Fibroblast of peridontal ligament (primary cell): ENCODE results near the gene VAX1.

ENCODE experiments used
- DNase-seq: peaks from one replicate; pipeline ENCODE4 v3.0.0-alpha.2; 2010; ENCODE audit errors: extremely low read depth

The VAX1 gene

DNA sequence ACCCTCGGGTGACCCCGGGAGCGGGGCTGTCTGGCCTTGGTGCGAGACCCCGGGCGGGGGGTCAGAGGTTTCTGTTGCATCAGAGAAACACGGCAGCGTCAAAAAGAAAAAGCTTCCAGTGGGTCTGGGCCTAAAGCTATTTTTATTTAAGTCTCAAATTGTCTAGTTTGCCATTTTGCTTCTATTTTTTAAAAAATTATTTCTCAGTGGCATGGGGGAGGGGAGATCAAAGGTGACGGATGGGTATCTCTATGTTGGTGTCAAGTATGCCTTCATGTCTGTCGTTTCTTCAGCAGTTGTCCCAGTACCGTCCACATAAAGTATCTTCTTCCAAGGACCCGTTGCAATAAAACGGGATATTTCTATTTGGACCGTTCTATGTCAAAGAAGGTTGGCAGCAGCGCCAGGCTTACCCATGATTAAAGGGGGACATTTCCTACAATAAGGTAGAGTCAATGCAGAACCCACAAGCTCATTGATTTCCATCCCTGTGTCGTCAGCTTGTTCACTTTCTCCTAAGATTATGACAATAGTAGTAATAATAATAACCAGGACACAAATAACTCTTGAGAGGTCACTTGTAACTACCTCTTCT lies 26.0 kb upstream of the VAX1 start:
- DNase-seq, result no peak

DNA sequence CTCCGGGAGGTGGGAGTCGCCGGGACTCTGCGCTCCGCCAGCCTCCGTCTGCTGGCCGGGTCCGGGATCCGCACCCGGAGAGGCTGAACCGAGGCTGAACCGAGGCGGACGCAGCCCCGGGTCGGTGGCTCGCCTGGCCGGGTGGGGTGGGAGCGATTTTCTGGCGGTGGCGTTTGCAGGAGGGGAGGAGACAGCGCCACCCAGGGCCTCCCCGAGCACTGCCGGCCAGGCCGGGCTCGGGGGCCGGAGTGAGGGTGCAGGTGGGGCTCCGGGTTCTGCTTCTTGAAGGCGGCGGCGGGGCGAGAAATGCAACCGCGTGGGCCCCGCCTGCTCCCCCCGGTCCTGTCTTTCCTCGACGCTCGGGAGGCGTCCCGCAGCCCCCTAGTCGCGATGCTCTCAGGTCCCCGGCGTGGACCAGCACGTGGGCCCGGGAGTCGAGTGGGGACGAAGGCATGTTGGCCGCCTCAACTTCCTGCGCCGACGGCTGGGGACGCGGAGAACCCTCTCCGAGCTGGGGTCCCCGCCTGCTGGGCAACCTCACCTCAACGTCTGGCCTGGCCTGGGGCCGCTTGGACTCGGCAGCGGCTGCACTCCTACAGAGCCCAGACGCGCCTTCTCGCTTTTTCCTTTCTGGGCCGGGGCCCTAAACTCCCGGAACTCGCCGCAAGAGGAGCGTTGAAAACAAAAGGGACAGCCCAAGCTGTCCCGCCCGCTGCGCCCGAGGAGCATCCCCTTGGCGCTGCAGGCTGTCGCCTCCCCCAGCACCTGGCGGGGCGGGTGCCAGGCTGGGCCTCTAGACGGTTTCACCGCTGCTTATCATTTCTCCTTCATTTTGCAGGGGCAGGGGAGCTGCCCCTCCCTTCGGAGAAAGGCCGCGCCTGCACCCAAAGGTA lies 25.2 kb upstream of the VAX1 start:
- no peak for DNase-seq

DNA sequence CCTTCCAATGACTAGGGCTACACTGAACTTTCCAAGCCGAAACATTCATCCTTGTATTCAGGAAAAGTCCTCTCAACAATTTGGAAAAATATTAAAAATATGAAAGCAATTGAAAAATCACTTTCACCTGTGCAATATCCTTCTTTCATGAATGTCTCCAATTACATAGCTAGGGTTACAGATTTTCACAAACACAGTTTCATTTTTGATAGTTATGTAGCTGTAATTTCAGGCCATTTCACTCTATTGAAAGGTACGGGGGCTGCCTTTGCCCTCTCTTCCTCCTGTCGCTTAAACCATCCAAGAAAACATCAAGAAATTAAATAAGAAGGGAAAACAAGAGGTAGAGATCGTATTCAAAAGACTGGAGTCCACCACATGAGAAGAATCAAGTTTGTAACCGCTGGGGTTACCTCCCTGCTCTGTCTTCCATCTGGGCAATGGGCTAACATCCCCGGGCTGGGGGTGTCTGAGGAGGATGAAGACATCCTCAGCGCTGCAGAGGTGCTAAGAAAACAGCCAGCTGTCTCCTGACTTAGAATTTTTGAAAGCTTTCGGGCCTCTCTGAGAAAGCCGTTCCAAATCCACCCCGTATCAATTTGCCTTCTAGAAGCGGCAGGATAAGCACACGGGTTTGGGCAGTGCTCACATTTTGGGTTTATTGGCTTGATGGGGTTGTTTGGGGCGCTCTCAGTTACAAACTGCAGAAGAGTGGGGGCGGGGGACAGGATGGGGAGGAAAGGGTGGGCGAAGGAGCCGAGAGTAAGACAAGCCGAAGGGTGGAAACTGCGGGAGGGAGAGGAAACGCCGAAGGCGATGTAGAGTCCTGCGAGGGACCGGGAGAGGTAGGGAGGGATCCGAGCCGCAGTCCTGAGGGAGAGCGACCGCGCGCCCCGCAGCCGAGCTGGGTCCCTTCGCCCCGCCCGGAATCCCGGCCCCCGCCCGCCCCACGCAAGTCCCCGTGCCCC lies 24.3 kb upstream of the VAX1 start:
- DNase-seq, result no peak

DNA sequence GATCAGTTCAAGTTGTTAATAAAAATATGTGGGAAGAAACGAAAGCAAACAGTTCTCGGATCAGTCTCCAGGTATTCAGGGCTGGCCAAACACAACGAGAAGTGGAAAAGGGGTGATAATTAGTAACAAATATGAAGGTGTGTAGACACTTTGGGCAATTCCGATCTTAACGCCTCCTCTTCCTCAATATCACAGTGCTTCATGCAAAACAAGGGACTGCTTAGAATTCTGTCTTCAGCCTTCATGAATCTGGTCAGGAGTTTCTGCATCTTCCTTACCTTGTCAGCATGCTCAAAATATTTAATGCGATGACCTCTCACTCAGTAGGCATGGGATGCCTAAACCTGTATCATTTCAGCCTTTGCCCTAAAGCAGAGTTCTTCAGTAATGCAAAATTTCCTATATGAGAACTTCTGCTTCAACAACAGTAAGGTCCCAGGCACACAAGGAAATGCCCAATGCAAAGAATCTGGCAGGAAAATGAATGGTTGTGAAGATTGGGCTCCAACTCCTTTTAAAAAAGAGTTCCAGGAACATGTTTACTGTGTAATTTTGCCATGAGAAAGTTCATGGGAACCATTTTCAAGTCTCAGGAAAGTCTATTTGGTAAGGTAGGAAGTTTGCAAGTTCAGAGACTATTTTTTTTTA lies 23.4 kb upstream of the VAX1 start:
- no peak for DNase-seq

- no peak for DNase-seq
Observed at GRCh38 chr10:117160567-117160966, 22.5 kb upstream of the VAX1 start.

DNA sequence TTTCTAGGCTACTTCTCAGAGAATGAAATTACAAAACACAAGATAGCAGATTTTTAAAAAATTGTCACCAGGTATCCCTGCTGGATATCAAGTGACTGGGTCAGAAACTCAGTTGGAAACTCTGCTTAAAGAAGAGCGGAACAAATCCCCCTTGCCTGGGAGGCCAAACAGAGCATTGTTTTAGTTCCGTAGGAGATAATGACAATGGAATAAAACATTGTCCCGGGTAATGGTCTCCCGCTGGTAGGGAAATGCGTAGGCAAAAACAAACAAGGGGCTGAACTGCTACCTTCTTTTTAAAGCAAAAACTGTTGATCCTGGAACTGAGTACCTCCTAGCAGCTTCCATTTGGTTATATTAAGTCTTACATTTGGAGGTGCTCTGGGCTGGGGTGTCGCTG lies 21.3 kb upstream of the VAX1 start:
- DNase-seq, result no peak

DNA sequence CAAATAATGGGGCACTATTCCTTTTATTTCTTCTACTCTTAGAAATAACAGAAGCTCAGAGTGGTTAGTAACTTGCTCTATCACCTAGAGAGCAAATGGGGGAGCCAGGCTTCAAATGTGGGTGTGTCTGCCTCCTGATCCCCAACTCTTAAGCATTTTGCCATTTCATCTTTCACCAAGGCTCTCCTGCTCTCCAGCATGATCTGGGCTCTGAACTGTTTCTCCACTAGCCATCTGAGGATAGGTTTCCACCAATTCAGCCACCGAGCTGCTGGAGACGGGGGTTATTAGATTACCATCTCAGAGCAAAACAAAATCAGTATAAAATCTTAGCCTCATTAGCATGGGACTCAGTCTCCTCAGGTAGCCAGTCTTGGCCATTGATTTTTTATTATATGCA lies 20.2 kb upstream of the VAX1 start:
- no peak for DNase-seq

DNA sequence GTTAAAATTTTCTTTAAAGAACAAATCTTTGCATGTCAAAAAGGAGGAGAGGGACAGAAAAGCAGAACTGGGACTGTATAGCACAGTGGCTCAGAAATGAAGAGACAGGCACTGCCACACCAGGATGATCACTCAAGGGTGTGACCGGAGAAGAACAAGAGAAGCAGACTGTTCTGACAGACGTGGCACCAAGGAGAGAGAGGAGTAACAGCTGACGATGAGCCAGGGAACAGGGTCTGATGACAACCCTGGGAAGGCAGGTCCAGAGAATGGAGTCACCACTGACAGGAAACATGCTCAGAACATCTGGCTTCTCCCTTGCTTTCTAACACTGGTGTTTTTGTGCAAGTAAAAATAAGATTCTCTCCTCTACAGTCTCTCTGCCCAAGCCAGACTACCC lies 14.6 kb upstream of the VAX1 start:
- no peak for DNase-seq

DNA sequence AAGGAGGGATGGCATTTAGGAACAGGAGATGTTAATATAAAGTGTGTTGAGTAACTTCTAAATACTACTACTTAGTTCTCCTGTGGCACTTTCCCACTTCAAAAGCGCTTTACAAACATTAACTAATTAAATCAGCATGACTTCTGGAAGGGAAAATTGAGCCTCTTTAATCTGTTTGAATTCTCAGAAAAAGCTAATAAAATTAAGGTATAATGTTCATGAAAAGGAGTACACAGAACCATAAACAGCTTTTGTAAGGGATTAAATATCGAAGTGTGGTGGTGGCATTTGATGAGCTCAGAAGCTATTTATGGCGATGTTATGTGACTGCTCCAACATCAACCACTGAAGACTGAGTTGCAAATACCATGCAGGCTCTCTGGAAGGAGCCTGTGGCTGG lies 10.2 kb upstream of the VAX1 start:
- DNase-seq, result no peak

- no peak for DNase-seq
Observed at GRCh38 chr10:117145019-117145418, 6.9 kb upstream of the VAX1 start.

DNA sequence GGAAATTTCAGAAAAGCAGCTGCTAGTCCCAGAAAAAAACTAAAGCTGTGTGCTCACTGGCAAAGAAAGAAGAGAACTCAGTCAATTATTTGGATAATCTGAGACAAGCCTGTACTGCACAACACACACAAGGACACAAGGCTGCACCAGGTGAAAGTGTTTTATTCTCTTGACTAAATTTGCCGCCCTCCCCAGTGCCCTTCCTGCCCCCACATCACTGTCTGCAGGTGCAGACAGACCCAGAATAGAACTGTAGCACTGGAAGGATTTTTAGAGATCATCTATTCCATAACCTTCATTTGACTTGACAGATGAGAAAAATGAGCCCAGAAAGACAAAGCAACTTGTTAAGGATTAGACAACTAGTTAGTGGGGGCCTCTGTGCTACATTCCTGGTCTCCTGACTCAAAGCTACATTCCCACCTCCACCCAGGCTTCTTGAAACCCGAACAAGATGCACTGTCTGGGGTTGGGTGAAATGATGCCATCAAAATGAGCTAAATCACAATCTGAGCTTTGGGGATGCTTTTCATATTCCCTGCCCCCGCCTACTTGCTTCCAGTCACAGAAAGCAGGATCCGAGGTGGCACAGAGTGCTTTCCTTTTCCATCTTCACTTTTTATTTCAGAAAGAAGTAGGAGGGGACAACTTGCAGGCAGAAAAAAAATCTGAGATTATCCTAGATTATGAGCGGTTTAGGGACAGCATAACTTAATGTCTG lies 5.2 kb upstream of the VAX1 start:
- no peak for DNase-seq

DNA sequence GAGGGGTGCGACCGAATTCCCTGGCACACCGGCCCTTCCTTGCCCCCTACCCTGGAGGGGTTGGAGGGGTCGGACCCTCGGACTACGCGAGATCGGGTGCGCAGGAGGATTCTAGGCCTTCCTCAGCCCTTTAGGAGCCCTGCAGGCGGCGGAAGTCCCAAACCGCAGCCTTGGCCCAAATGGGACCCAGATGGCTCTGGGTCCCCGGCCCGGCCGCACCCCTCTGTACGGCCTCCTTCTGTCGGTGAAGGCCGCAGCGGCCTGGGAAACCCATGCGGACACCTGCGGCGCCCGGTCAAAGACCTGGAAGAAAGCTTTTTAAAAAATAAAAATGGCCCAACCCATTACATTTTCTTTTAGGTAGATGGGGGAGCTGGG lies 2.4 kb upstream of the VAX1 start:
- no peak for DNase-seq

DNA sequence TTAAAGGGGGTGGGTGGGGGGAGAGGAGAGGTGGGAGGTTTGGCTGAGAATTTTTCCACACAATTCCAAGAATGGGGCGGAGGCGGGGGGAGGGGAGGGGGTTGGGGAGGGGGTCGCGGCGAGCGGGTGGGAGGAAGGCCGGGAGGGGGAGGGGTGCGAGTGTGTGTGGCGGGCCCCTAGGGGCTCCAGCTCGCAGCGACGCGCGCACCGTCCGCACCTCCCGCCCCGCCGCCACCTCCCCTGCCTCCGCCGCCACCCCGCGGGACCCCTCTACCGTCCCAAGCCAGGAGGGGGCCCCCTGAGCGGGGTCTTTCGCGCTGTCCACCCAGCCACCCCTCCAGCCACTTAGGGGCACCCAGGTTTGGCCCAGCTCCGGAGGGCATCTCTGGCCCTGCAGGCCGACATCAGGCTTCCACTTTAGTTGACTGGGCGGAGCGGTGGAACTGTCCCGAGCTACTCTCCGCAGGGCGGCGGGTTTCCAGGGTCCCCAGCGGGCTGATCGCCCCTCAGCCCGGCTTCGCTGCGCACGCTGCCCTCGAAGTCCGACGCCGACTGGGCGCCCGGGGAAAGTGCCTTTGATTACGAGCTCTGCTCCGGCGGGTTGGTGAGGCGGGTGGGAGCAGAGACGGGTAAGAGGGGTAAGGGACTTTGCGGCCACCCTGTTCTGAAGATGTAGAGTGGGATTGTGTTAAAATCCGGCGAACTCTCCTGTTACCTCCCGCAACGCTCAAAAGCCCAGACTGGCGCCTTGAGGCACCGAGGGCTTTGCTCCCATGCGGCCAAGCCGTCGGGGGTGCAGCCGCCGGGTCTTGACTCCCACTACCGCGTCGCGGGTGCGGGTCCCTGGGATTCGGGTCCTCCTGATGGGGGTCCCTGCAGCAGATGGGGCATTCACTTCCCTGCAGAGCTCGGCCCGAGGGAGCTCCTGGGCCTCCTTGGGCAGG lies 1.8 kb upstream of the VAX1 start:
- no peak for DNase-seq

- no peak for DNase-seq
Observed at GRCh38 chr10:117138838-117139580, 939 bp upstream of the VAX1 start.

- DNase-seq, result no peak
Observed at GRCh38 chr10:117137031-117137910, 799 bp downstream of the VAX1 start.

DNA sequence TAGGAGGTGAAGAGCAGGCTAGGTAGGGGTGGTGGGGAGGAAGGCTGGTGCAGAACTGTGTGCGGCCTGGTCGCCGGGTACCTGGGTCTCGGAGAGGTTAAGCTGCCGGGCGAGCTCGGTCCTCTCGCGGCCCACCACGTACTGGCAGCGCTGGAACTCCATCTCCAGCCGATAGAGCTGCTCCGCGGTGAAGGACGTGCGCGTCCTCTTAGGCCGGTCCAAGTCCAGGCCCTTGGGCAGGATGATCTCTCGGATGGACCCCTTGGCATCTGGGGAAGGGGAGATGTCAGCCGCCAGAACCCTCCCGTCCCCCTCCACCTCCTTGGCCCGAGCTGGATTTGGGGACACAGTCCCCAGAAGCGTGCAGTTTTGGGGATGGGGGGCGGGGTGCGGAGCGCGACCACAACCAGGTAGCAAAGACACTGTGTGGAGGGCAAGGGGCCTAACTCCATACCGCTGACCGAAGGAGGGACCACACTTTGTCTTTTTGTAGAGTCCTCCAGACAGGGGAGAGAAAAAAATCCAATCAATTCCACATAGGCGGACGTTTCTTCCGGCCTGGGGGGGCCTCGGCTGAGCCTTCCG lies 1.6 kb downstream of the VAX1 start:
- DNase-seq, result no peak

DNA sequence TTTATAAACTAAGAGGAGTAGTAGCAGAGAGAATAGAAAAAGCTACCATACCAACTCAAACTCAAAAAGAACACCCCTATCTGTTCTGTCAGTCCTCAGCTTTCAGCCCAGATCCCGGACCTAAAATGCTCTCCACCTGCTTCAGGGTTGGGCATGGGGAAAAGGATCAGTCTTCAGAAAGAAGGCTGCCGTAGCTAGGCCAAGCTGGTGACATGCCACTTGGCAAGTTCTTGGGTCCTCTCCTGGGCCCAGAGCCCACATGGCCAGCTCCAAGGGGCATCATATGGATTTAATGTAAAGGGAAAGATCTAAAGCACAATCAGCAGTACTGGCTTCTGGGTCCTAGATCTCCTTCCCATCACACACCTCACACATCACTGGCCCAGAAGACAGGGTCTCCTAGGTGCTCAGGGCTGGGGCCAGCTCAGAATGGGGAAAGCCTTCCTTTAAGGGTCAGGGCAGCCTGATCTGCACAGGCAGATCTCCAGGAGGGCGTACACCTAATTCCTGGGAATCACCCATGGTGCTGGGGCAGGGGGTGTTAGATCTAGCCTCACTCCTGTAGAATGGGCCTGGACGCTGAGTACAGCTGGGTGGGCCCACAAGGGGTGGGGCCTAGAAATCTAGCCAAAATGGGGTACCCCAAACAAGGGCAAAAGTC lies 2.5 kb downstream of the VAX1 start:
- DNase-seq, result no peak

DNA sequence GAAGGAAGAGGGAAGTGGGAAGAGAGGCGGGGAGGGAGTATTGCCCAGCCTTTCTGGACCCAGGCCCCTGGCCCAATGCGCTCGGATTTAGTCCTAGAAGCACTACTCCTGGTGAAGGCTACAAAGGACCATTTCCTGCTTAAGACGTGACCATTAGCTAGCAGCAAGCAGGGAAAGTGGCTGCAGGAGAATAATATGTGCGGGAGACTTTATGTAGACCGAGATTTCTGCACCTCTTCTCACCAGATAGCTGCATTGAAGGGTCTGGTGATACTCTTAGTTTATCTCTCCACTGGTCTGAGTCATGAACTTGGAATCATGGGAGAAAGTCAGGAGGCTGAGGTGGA lies 3.1 kb downstream of the VAX1 start:
- no peak for DNase-seq
